ENCODE results near the gene ANKRD1.

Gene ANKRD1

DNA sequence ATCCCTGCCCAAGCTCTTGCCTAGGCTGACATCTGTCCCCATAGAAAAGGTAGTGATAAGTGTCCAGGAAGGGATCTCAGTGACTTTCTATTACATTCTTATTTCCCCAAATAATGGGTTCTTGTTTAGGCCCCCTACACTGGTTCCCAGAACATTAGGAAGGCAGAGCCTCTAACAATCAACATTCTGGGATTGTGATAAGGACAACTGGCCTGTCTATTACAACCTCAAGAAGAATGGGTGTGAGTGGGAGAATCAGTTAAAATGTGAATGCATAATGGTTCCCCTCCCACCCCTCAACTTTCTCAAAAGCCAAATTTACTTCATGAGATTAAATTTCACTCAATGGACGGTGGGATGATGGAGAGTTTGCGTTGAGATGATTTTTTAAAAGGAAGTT lies 6.4 kb upstream of the ANKRD1 start:
- in situ Hi-C loops (cut with HindIII; ENCODE audit: low sequenced_read_pairs), result no loop called here
- H3K4me3 ChIP-seq (ENCODE audit: low read depth, low read length), result no peak overlapping the region
- no peak for DNase-seq (ENCODE audit: low read depth)
- no peak for TF ChIP-seq CTCF (IDR thresholded peaks at IDR 0.05; ENCODE audit: low read depth, low read length, missing control alignments)

GRCh38 chr10:90925079-90926029 lies 4.5 kb upstream of the ANKRD1 start:
- in situ Hi-C loops (cut with HindIII; ENCODE audit: low sequenced_read_pairs), result no loop called here
- no peak overlapping the region for H3K4me3 ChIP-seq (ENCODE audit: low read depth, low read length)
- no peak for DNase-seq (ENCODE audit: low read depth)
- no peak for TF ChIP-seq CTCF (IDR thresholded peaks at IDR 0.05; ENCODE audit: low read depth, low read length, missing control alignments)

- no peak for DNase-seq (ENCODE audit: low read depth)
Measured at GRCh38 chr10:90924552-90924951, 3.7 kb upstream of the ANKRD1 start.

DNA sequence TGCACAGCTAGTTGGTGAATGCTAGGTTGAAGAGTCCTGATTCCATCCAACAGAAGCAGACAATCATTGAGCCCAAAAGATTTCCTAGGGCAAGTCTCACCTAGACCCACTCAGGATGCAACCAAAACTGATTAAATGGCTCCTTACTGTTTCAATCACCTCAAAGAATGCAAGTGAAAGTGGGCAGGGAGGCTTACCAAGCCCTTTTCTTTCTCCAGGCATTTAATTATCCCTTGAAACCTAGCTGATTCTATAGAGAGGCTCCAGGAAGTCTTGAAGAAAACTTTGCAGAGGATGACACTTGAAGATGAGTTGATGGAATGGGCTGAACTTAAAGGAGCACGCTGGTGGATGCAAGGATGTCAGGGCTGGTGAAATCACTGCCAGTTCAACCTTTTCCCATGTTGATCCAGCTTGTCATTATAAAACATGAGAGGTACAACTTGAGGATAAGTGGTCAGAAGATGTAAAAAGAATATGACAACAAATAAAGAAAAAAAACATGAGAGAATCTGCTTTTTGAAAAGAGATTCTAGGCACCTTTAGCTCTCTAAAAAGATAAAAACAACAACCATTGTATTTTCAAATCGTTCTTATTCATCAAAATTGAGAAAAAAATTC lies 2.3 kb upstream of the ANKRD1 start:
- in situ Hi-C loops (cut with HindIII; ENCODE audit: low sequenced_read_pairs), result loop anchor here (25.0 kb wide), 1 partner anchor 339 kb away; no protein-coding TSS in a partner anchor
- TF ChIP-seq CTCF (IDR thresholded peaks at IDR 0.05; ENCODE audit: low read depth, low read length, missing control alignments), result no peak
- H3K4me3 ChIP-seq (ENCODE audit: low read depth, low read length), result no peak overlapping the region
- no peak for DNase-seq (ENCODE audit: low read depth)

More at GRCh38 chr10:90924552-90924951, 3.7 kb upstream of the ANKRD1 start:
- no peak overlapping the region for H3K4me3 ChIP-seq (ENCODE audit: low read depth, low read length)
- in situ Hi-C loops (cut with HindIII; ENCODE audit: low sequenced_read_pairs), result loop anchor here (25.0 kb wide), 1 partner anchor 338 kb away; no protein-coding TSS in a partner anchor
- no peak for TF ChIP-seq CTCF (IDR thresholded peaks at IDR 0.05; ENCODE audit: low read depth, low read length, missing control alignments)

GRCh38 chr10:90921906-90922305 lies 1.0 kb upstream of the ANKRD1 start:
- no peak overlapping the region for H3K4me3 ChIP-seq (ENCODE audit: low read depth, low read length)
- in situ Hi-C loops (cut with HindIII; ENCODE audit: low sequenced_read_pairs), result loop anchor here (25.0 kb wide), 1 partner anchor 340 kb away; no protein-coding TSS in a partner anchor
- TF ChIP-seq CTCF (IDR thresholded peaks at IDR 0.05; ENCODE audit: low read depth, low read length, missing control alignments), result no peak
- no peak for DNase-seq (ENCODE audit: low read depth)

DNA sequence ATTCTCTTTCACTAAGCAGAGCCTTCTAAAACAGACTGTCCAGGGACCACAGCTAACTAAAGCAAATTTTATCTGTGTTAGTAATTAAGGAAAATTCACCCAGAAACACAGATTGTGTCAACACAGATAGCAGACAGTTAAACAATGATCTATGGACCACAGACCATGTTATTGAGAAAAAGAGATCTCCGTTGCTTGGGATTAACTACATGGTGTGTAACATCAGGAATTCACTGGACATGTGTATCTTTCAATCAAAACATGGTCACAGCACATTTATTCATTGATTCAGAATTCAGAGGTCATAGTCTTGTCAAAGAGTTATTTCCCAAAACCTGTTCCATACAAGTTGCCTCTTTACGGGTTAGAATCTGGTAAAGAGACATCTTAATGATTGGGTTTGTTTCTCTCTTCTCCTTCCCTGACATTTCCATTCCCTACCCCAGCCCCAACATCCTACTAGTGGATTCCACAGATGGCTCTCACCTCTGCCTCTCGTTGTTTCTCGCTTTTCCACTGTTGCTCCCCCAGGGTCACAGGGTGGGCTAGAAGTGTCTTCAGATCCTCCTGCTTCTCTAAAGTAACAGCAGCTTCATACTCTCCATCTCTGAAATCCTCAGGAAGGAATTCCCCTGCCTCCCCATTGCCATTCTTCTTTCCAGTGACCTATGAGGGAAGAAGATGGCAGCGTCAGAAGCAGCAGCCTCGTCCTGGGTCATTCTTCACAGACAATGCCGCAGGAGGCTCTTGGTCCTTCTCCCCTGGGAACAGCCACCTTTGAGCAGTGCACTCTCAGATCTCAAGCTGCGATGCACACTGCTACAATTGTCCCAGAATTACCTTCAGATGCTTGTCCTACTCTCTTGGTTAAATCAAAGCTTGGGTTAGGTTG lies 958 bp downstream of the ANKRD1 start:
- in situ Hi-C loops (cut with HindIII; ENCODE audit: low sequenced_read_pairs), result loop anchor here (25.0 kb wide), 1 partner anchor 342 kb away; no protein-coding TSS in a partner anchor
- TF ChIP-seq CTCF (IDR thresholded peaks at IDR 0.05; ENCODE audit: low read depth, low read length, missing control alignments), result no peak
- no peak overlapping the region for H3K4me3 ChIP-seq (ENCODE audit: low read depth, low read length)
- no peak for DNase-seq (ENCODE audit: low read depth)
